Fibroblast of the aortic adventitia (primary cell): Measurements from ENCODE around the gene PROM2. TPM values are rescaled to one million over a fixed set of nuclear protein-coding genes. Genes with fewer than 3 reads are reported as not detected.

ENCODE experiments used
- DNase-seq: peaks from one replicate; pipeline ENCODE4 v3.0.0-alpha.2; 2010; ENCODE audit warnings: low read depth
- H3K4me3 ChIP-seq: 2 replicates; pipeline ENCODE4 v1.5.1; 2011; ENCODE audit warnings: low read depth, mild to moderate bottlenecking, control low read depth, low read length, moderate library complexity
- total RNA-seq: library from RNA; depleted of rRNA; stranded (reverse); fragments of >200 nt; gene quantifications from 2 replicates; pipeline ENCODE4 v1.2.3, GENCODE V29; 2012; ENCODE audit warnings: low replicate concordance
- TF ChIP-seq, protein P1 (sequence below): IDR thresholded peaks from 2 replicates; pipeline ENCODE4 v1.5.1; 2011; ENCODE audit warnings: mild to moderate bottlenecking, low read length, control low read depth, inconsistent platforms; ENCODE audit not compliant: insufficient read depth

PROM2 gene
- total RNA-seq, 1 donor: 0.18 TPM

DNA sequence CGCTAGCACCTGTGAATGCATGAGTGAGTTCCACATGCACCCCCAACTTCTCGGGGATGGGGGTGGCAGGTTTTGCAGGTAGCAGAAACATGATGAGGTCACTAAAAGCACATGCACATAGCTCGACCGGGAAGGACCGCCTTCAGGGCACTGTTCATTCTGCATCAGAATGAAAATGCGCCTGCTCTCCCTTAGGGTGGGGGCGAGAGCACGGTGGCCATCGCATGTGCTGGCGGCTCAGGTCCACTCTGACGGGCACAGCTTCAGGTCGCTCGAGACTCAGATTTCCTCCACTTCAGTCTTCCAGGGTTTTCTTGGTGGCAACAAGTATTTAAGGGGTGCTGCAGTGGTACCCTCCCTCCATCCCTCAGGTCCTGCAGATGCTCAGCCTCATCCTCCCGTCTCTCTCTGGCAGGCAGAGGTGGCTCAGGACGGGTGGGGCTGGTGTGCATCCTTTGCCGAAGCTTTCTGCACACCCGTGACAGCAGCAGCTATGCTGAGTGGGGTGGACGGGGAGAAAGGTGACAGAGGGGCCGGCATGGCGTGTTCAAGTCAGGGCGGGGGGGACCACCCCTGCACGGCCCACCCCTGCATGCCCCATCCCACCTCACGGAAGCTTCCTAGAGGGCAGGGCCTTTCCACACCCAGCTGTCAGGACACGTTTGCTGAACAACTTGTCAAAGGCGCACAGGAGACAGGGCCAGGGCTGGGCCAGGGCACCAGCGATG lies 37.7 kb downstream of the PROM2 start:
- DNase-seq: no peak
- TF ChIP-seq, protein P1, sequence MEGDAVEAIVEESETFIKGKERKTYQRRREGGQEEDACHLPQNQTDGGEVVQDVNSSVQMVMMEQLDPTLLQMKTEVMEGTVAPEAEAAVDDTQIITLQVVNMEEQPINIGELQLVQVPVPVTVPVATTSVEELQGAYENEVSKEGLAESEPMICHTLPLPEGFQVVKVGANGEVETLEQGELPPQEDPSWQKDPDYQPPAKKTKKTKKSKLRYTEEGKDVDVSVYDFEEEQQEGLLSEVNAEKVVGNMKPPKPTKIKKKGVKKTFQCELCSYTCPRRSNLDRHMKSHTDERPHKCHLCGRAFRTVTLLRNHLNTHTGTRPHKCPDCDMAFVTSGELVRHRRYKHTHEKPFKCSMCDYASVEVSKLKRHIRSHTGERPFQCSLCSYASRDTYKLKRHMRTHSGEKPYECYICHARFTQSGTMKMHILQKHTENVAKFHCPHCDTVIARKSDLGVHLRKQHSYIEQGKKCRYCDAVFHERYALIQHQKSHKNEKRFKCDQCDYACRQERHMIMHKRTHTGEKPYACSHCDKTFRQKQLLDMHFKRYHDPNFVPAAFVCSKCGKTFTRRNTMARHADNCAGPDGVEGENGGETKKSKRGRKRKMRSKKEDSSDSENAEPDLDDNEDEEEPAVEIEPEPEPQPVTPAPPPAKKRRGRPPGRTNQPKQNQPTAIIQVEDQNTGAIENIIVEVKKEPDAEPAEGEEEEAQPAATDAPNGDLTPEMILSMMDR: no peak

DNA sequence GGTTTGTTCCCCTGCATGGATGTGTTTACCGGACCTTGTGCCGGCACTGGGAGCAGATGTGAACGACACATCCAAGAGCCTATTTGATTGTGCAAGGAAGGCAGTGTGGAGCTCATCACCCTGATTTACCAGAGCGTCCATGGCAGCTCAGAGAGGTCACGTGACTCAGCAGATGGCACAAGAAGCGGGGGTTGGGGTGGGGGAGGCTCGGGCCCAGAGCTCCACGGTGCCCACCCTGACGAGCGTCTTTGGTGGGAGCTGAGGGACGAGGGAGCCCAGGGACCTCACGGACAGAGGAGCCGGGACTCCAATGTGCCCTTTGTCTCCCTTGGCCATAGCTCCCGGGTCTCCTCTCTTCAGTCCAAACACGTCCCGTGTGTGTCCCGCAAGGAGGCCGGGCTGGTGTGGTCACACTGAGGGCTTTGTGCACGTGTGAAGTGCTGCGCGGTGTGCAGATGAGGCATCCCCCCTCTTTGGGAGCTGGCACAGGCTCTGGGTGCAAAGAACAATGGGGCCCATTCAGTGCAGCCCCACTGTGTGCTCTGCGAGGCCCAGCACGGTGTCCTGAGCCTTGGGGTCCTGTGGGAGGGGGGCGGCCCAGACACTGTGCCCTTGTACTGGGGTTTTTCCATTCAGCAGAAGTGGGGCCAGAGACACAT lies 38.4 kb downstream of the PROM2 start:
- no peak overlapping the region for H3K4me3 ChIP-seq
- TF ChIP-seq, protein P1: no peak
- no peak for DNase-seq

More for the DNA sequence above, 37.7 kb downstream of the PROM2 start:
- H3K4me3 ChIP-seq: no peak overlapping the region

DNA sequence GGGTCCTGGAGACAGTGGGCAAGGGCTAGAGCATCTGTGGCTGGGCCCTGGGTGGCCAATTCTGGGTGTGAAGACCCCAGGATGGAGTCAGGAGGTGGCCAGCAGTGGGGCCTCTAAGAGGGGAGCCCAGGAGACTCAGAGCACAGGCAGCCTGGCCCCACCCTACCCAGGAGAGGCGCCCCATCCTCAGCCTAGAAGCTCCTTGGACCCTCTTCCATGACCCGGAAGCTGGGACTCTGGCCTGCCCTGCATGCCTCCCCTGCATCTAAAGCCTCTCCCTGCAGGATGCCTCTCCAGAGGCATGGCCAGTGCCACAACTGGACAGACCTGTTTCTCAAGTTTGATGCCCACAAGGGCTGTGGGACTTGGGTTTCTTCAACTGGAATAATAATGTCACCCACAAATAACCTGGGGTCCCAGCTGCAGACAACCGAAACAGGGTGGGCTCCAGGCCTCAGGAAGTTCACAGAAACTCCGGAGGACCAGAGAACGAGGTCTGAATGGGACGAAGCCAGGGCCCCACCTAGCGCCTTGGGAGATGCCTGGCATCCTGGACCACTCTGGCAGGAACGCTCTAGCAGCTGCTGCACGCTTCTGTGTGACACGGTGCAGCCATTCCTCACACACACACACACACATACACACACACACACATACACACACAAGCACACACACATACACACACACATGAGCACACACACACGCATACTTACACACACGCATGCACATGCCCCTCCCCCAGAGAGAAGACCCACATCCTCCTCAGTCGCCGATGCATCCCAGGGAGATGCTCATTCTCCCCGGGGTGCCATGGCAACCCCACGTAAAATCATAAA lies 39.3 kb downstream of the PROM2 start:
- DNase-seq: no peak
- H3K4me3 ChIP-seq: no peak overlapping the region
- TF ChIP-seq, protein P1: no peak

DNA sequence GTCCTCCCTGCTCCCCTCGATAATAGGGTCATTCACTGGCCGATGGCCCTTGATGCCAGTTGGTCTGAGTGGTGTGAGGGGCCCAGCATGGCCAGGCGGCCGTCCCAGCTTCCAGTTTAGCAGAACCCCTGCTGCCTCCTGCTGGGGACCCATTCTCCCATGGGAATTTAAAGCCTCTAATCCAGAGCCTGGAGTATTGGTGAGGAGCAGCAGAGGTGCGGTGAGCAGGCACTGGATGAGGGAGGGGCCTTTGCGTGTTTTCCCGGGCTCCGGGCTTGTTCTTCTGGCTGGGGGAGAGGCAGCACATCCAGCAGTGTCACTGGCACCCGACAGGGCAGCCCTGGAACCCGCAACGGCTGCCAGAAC lies 40.3 kb downstream of the PROM2 start:
- DNase-seq: no peak
- no peak overlapping the region for H3K4me3 ChIP-seq
- TF ChIP-seq, protein P1: no peak

DNA sequence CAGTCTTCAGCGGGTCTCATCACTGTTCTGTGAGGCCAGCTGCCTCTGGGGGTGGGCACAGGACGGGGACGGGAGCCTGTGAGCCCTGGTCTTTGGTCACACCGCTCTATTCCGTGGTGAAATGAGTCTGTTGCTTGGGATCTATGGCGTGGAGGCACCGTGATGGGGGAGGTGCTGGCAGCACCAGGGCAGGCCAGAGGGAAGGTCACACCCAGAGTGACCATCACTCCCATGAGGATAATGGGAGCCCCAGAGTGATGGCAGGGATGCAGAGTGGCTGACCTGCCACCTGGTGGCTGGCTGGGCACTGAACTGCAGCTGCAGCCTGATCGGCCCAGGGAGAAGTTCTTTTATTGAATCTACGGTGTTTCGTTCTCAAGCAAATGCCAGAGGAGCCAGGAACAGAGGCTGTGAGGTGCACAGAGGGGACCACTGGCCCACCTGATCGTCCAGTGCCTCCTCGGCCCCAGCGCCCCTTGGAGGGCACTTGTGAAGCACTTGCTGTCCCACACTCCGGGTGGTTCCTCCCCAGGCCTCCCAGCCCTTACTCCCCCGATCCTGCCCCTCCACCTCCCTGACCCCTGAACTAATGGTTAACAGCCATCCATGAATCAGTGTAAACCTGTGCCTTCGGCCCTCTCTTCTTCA lies 40.8 kb downstream of the PROM2 start:
- H3K4me3 ChIP-seq: no peak overlapping the region
- TF ChIP-seq, protein P1: peak; percentile 45
- peak; percentile 8 for DNase-seq

DNA sequence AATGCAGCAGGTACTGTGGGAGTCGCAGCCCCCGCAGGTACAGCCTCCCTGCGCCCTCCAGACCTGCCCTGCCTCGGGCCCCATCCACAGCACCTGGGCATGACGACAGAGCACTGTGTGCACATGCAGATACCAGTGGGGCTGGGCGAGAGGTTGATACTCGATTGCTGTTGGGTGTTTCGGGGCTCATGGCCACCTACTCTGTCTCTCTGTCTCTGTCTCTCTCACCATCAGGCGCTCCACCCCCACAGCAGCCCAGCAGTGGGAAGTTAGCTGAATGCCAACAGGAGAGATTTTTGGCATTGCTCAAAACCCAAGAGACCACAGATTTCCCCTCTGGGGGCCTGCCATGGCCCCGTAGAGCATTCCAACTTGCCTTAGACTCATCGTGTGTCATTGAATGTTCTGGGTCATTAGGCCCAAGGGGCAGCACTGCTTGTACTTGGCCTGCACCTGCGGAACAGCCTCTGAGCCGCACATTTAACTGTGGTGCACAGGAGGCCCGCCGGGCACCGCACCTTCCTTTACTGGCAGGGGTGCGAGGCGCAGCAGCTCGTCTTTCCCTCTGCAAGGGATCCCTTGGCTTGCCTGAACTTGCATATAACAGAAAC lies 41.7 kb downstream of the PROM2 start:
- TF ChIP-seq, protein P1: no peak
- H3K4me3 ChIP-seq: no peak overlapping the region
- DNase-seq: peak; percentile 28
